ENCODE measurements around the gene DNAAF1.

Gene DNAAF1

GRCh38 chr16:84161037-84161436, 15.9 kb downstream of the DNAAF1 start:
- no peak for ATAC-seq
- DNase-seq: no peak

GRCh38 chr16:84161801-84162200, 16.7 kb downstream of the DNAAF1 start:
- ATAC-seq (no peak), DNase-seq (no peak)

DNA sequence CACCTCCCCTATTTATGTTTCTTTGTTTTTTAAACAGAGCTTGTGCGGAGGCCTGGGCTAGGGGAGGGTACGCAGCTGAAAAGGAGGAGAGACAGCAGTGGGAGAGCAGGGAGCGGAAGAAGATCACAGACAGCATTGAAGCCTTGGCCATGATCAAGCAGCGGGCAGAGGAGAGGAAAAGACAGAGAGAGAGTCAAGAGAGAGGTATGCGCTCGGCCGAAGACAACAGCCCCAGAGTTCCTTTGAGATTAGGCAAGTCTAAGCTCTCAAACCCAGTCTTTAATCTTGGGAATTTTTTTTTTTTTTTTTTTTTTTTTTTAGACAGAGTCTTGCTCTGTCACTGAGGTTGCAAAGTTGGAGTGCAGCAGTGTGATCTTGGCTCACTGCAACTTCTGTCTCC, 20.6 kb downstream of the DNAAF1 start:
- DNase-seq: no peak
- ATAC-seq: no peak

DNA sequence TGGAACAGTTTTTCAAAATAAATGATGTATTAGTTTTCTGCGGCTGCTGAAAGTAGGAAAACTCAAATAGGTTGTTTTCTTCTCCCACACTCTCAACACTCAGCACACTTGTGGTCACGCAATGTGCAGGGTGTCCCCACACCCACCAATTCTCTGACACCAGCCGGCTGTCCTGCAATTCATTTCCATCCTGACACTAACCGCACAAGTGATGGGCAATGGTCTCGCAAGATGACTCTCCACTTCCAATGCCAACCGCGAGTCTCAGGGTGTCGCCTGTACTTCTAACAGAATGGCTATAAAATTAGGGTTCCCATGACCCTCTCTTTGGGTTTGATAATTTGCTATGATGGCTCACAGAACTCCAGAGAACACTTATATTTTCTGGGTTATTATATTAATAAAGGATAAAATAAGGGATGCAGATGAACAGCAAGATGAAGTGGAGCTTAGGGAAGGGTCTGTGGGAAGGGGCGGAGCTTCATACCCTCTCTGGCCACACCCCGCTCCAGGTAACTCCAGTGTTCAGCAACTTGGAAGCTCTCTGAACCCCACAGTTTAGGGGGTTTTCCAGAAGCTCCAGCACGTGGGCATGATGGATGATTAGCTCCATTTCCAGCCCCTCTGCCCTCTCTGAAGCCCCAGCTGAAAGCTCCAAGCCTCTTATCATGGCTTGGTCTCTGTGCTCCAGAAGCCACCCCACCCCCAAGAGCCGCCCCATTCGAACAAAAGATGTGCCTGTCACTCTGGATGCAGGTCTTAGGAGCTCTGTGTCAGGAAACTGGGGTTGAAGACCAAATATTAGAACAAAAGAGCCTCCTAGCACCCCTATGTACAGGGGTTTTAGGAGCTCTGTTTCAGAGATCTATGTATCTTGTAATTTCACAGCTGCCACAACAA, 21.9 kb downstream of the DNAAF1 start:
- DNase-seq: peak; percentile 22

GRCh38 chr16:84169765-84170310, 24.7 kb downstream of the DNAAF1 start:
- ATAC-seq (no peak), DNase-seq (no peak)

More for the DNA sequence above, 21.9 kb downstream of the DNAAF1 start:
- peak; percentile 61 for ATAC-seq

- no peak for DNase-seq
- ATAC-seq: no peak
Observed at GRCh38 chr16:84174396-84174795, 29.3 kb downstream of the DNAAF1 start.

DNA sequence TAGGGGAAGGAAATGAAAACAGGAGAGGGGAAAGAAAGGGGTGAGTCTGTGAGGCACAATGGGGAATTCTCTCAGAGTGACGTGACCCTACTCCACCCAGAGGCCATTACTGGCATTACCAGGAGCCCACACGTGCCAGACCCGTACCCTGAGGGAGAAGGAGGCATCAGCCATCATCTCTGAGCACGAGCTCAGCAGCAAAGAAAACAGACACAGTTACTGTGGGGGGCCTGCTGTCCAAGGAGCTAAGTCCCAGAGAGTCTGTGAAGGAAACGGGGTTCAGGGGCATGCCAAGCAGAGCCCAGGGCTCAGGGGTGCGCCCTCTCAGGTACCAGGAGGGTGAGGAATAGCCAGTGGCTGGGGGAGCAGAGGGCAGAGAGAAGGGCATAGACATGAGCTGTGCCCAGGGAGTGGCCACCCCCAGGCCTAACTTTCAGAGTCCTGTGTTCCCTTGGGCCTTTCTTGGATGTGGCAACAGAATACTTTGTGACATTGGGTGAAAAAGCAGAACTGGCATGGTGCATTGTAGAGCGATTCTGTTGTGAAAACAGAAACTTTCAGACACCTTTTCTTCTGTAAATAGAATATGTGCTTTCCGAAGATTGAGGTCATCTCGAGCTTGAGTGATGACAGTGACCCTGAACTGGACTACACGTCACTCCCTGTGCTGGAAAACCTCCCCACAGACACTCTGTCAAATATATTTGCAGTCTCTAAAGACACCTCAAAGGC, 30.4 kb downstream of the DNAAF1 start:
- DNase-seq (peak; percentile 63), ATAC-seq (peak; percentile 82)

- ATAC-seq (no peak), DNase-seq (no peak)
Observed at GRCh38 chr16:84176192-84177053, 31.3 kb downstream of the DNAAF1 start.

DNA sequence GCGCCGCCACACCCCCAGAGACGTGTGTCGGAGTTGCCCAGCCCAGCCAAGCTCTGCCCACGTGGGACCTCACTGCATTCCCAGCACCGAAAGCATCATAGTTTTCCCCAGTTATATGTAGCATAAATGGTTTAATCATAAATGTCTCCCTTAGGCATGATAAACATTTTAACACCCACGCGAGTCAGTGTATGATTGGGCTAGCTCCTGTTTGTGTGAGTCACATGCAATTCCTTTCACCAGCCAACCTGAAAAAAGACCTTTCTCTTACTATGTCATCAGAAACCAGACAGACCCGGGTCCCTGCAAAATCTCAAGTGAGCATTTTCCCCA, 32.6 kb downstream of the DNAAF1 start:
- DNase-seq (no peak), ATAC-seq (peak; percentile 13)

DNA sequence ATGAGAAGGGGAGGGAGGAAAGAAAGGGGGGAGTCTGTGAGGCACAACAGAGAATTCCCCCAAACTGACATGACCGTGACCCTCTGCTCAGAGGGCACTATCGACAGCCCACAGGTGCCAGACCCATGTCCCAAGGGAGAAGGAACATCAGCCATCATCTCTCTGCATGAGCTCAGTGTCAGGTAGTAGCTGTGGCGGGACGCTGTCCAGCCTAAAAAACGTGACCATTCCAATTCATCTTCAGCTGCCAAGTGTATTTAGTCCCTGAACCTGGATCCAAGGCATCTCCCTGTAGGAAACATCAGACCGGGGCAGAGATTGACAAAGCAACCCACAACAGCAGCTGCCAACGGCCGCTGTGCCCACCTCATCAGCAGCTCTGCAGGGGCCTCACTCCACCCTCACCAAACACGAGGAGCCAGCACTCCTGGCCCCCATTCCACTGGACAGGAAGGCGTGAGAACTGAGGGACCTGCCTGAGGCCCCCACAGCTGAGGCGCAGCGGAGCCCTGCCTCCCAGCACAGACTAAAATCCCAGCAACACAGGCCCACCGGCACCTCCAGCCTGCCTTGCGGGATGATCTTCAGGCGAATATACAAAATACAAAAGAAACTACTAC, 33.1 kb downstream of the DNAAF1 start:
- no peak for ATAC-seq

GRCh38 chr16:84178892-84179611, 33.9 kb downstream of the DNAAF1 start:
- DNase-seq (no peak), ATAC-seq (no peak)

More for the DNA sequence above, 33.1 kb downstream of the DNAAF1 start:
- no peak for DNase-seq

DNA sequence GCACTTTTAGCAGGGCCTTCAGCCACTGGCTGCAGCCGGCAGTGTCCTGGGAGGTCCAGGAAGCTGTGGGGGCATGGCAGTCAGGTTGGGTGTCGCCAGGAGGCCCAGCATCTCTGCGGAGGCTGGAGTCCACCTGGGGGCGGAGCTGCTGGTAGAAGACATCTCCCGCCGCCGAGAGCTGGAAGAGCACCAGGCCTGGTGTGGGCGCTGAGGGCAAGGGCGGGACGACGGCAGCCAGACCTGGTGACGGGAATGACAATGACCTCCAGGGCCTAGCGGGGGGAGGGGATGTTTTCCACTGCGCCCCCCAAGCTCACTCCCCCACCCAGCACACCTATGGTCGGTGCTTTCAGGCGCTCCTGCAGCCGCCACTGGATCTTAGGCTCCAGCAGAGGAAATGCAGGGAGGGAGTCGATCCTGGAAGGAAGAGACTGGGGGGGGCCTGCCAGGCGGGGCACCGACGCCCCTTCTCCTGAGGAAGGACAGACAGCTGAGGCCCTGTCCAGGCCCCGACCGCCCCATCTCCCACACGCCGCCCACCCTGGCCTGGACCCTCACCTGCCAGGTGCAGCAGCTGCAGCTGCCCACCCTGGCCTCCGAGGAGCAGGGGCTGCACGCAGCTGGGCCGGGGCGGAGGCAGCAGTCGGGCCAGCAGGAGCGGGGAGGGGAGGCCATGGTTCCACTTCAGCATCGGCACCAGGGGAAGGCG, 34.7 kb downstream of the DNAAF1 start:
- DNase-seq (no peak), ATAC-seq (no peak)

- ATAC-seq (no peak), DNase-seq (no peak)
Observed at GRCh38 chr16:84180519-84181140, 35.5 kb downstream of the DNAAF1 start.

DNA sequence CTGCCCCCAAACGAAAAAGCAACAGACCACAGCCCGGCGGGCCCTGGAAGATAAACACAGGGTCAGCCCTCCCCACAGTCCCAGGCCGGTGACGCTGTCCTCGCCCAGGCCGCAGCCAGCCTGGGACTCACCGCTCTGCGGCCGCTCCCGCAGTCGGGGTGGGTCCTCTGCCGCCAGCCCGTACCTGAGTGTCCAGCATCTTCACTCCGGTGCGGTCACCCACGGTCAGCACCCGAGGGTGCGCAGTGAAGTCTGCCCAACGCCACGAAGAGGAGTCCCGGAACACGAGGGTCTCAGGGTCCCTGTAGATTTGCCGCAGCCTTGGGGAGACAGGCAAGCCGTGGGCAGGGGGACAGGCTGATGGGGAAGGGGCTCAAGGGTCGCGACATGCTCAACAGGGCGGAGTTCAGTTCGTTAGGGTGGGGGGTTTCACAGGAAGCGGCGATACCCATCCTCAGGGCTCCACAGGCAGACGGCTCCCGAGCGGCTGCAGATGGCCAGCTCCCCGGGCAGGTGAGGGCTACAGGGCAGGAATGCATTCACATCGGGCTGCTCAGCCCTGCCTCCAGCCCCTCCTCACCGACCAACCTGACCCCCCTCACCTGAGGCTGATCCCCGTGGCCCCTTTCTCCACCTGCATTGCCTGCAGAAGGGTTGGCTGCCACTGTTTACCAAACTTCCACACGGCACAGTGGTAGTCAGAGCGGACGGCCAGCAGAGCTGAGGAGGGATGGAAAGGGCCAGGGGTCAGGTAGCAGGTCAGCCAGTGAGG, 36.2 kb downstream of the DNAAF1 start:
- ATAC-seq (no peak), DNase-seq (no peak)

DNA sequence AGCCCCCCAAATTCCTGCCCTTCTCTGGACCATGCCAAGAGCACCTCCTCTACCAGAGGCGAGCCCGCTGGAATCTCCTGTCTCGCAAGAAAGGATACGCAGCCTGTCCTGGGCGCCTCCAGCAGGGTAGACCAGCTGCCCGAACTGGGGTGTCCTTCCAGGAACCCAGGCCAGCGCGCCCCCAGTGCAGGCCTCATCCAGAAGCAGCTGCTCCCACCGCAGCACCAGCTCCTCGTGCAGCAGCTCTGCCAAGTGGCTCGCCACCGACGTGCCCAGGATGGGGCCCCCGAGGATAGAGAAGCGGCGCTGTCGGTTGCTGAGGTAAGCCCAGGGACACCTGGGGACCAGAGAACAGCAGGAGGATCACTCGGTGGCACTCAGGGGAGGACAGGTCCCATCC, 37.0 kb downstream of the DNAAF1 start:
- no peak for DNase-seq
- ATAC-seq: no peak

DNA sequence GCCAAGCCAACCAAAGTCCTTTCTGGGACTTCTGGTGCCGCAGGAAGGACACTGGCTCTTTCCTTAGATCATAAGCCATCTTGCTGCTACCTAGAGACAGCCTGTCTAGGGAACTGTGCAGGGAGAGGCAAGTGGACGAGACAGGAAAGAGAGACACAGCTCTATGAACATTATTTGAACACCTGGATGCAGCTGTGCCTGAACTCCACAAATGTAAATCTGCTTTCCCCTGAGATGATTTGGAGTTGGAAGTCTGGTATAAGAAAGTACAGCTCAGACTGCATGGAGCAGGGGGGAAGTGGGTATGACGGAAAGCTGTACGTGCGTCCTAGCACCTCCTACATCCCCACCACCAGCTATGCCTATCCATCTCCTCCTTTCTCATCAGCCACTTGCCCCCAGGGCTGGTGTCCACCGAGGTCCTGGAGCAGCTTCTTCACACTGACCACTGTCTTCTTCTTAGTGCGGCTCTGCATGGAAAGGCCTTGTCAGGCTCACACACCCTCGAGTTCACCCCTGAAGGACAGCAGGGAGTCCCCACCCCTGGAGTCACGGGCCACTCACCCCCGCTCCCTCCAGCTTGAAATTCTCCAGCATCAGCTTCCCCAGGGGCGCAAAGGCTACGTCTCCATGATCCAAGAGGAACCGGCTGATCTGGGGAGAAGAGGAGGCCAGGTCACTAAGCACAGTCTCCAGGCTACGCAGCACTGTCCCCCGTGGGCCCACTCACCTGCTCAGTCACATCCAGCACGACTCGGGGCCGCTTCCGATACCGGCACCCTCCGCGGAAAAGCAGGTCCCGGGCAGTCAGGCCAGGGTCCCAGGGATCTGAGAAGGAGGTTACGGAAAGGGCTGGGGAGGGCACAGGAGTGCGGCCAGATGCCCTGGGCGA, 37.8 kb downstream of the DNAAF1 start:
- DNase-seq (no peak), ATAC-seq (no peak)

DNA sequence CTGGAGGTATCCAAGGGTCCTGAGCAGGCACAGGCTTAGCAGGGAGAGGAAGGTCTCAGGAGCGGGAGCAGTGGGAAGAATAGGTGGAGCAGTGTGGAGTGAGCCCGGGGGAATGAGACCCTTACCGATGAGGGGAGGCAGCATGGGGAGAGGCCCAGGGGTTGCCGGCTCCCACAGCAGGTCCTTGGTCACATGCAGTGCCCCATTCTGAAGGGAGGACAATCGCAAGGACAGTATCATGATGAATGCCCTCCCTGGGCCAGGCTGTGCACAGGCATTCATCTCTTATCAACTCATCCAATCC, 38.4 kb downstream of the DNAAF1 start:
- no peak for DNase-seq
- no peak for ATAC-seq

GRCh38 chr16:84183911-84184591, 38.9 kb downstream of the DNAAF1 start:
- no peak for DNase-seq

More at GRCh38 chr16:84183911-84184591, 38.9 kb downstream of the DNAAF1 start:
- no peak for ATAC-seq
